GM18868 (cell line): ENCODE data around the gene DAZAP1.

ENCODE experiments used
- ATAC-seq: cut with Tn5 transposase; IDR thresholded peaks from one replicate; pipeline ENCODE4 v1.9.1; 2021; ENCODE audit warnings: mild to moderate bottlenecking, moderate library complexity; ENCODE audit not compliant: unreplicated experiment

DAZAP1 gene

DNA sequence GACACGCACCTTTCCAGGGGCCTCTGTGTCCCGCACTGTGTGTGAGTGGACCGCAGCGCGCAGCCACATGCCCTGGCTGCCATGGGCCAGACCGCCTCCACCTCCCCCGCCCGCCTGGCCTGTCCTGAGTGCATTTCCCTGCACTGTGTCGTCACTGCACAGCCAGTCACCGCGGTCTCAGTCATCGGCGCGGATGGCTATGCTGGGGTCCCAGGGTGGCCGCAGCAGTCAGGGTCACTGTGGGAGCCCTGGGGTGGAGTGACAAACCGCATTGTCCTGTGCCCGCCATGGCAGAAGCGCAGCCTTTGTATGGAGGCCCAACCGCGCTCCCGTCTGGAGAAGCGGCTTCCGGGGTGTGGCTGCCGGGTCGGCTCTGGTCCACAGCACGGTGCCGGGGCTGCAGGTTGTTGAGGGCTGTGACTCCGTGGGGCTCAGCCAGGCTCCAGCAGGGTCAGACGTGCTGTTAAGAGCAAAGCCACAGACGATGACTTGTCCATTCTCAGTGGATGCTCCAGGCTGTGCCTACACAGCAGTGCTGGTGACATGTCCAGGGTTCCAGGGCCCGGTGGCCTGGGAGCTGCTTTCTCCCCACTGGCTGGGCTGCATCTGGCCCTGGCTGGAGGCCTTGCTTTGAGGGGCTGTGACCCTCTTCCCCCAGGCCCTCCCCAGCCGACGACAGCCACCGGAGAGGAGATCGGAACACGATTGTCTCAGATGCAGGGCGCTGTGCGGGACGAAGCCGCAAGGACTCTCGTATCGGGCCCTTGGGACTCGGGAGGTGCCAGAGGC lies 30.0 kb upstream of the DAZAP1 start:
- no peak for ATAC-seq

DNA sequence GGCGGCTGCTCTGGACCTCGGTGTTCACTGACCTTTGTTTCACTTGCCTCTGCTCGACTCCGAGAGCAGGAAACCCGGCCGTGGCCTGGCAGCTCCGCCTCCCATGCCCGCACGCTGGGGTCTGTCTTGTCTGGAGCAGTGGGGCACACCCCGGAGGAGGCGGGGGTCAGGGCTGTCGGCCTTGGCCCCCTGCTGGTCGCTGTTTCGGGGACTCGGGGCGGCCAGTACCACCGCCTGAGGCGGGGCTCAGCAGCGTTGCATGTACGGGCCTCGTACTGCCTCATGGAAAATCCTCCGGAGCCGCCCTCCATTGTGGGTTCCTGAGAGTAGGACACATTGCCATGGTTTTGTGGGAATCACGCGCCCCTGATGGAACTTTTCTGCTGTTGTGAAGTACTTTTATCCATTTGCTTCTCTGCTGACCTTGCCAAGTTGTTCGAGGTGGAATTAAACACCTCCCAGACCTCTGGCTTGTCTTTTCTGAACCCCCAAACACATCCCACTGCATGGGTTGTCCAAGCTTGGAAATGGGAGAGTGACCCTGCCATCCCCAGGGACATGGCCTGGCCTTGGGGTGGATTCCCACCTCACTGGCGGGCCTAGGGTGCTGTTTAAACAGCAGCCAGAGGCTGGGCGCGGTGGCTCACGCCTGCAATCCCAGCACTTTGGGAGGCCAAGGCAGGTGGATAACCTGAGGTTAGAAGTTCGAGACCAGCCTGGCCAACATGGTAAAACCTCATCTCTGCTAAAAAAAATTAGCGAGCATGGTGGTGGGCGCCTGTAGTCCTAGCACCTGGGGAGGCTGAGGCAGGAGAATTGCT lies 29.2 kb upstream of the DAZAP1 start:
- ATAC-seq: no peak

DNA sequence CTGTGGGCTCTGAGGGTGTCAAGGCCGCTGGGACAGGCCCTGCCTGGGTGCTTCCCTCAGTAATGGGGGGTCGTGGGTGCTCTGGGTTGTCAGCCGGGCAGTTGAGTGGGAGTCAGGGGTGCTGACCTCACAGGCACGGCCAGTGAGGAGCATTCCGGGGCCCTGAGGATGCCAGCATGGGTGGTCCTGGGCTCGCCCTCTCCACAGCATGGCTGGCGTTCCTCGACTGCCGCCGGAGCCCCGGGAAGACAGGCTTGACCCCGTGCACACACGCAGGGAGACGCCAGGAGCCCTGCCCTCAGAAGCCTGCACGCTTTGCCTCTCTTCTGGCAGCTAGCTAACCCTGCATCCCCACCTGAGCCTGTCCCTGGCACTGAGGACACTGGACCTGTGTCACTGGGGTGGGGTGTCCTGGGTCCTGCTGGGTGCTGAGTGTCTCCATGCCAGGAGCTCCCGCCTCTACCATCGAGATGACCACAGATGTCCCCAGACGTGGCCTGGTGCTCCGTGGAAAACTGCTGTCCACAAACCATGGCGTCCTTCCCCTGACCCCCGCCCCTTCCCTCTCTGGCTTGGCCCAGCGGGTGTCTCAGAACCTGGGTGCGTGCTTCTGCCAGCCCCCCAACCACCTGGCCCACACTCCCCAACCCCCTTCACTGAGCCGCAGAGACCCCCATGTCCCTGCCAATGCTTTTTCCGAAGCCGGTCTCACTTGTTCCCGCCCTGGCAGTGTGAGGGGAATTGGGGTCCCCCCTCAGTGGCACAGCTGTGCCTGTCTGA lies 28.1 kb upstream of the DAZAP1 start:
- ATAC-seq: no peak

DNA sequence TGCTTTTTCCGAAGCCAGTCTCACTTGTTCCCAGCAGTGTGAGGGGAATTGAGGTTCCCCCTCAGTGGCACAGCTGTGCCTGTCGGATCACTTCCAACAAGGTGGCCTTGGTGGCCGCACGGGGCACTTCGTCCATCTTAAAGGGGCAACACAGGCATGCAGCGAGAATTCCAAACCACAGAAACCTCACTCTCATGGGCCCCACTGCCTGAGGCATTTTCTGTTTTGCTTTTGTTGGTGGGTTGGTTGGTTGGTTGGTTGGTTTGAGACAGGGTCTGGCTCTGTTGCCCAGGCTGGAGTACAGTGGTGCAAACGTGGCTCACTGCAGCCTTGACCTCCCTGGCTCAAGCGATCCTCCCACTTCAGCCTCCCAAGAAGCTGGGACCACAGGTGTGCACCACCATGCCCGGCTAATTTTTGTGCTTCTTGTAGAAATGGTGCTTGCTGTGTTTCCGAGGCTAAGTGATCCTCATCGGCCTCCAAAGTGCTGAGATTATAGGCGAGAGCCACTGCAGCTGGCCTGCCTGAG lies 27.4 kb upstream of the DAZAP1 start:
- no peak for ATAC-seq

DNA sequence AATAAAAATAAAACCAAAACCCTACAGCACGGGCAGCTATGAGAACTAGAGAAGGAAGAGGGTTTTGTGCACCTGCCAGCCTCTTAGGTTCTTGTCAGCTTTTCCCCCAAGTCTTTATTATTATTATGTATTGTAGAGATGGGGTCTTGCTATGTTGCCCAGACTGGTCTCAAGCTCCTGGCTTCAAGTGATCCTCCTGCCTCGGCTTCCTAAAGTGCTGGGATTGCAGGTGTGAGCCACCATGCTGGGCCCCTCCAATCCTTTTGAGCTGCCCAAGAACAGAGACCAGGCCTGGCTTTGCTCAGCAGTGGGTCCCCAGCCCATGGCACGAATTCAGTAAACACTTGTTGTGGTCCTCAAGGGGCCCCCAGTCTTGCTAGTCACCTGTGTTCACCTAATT lies 25.1 kb upstream of the DAZAP1 start:
- ATAC-seq: no peak

DNA sequence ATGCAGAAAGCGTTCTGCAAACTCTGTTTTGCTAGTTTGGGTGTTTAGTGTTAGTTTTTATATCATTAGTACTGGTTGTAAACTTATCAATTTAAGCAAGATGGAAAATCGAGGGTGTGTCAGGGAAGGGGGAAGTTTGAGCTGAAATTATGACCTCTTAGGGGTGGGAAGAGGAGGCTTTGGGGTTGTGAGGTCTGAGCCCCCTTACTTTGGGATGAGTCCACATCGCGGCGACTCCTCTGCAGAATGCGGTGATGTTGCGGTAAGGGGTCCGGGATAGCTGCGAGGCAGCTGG lies 24.4 kb upstream of the DAZAP1 start:
- ATAC-seq: peak; percentile 5

DNA sequence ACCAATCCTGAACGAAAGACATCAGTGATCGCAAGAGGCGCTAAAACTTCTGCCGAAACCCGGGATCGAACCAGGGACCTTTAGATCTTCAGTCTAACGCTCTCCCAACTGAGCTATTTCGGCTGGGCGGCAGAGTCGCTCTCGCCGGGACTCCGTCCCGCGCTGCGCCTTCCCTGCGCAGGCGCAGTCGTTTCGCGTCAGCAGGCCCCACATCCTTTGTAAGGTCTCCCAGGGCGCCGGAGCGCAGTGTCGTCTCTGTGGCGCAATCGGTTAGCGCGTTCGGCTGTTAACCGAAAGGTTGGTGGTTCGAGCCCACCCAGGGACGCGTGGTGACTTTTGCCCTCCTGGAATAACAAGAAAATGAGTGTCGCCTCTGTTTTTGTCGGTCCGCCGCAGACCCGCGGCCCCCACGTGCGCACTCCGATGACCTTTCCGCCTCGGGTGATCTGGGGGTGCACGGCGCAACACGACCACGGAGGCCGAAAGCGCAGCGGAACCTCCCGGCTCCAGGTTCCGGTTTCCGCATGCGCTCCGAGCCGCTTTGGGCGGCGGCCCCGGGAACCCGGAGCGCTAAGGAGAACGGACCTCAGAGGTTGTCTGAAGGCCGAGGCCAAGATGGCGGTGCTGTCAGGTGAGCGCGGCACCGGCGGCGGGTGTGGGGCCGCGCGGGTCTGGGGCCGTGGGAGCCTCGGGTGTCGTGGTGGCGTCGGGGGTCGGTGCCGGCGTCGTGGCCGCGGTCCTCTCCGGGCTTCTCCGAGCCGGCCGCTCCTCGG lies 23.9 kb upstream of the DAZAP1 start, which contains the start of gene NDUFS7:
Gene NDUFS7, plus strand, starts transcription at position 596 of the 773 bp plus-strand sequence. Its CDS starts 20 bp downstream, at position 616.
- ATAC-seq: peak; percentile 67

DNA sequence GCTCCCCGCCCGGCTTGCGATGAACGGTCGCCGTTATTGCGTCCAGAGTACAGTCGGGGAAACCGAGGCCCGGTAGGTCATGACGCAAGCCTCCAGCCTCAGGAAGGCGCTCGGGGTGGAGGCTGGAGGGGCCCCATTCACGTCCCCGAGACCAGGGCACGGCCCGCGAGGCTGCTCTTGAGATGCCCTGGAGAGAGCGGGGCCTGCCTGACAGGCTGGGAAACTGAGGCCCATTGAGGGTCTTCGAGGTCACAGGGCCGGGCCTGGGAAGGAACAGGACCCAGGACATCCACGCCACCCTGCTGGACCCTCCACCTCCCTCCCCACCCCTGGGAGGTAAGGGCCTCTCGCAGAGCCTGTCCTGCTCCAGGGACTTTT lies 23.3 kb upstream of the DAZAP1 start:
- no peak for ATAC-seq

DNA sequence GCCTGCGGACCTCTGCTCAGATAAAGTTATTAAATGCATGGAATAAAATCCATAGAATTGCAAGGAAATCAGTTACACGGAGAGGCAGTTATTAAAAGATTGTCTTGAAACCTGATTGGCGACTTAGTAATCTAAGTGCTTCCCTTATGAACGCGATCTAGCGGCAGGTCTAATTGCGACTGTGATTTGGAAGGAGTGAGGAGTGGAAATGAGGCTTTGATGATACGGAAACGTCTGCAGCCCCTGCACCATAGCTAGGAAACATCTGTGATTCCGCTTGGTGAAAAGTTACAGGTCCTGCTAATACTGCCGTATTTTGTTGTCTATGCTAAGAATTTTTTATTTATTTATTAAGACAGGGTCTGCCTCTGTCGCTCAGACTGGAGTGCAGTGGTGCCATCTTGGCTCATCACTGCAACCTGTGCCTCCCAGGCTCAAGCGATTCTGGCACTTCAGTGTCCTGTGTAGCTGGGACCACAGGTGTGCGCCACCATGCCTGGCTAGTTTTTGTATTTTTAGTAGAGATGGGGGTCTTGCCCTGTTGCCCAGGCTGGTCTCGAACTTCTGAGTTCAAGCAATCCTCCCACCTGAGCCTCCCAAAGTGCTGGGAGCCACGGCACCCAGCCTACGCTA lies 22.8 kb upstream of the DAZAP1 start:
- no peak for ATAC-seq

DNA sequence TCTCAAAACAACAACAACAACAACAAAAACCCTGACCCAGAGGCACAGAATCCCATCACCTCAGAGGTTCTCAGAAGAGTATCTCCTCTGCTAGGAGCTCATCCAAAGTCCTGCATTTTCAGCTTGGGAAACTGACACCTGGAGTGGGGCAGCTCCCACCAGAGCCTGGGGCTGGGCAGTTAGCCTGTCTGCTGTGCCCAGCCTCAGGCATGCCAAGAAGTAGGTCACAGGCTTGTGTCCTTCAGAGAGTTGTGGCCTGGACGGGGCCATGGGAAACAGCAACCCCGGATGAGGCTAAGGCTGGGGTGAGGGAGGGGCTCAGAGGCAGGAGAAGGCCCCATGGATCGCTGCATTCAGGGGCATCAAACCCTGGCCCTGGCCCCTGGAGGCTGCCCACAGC lies 21.6 kb upstream of the DAZAP1 start:
- no peak for ATAC-seq

DNA sequence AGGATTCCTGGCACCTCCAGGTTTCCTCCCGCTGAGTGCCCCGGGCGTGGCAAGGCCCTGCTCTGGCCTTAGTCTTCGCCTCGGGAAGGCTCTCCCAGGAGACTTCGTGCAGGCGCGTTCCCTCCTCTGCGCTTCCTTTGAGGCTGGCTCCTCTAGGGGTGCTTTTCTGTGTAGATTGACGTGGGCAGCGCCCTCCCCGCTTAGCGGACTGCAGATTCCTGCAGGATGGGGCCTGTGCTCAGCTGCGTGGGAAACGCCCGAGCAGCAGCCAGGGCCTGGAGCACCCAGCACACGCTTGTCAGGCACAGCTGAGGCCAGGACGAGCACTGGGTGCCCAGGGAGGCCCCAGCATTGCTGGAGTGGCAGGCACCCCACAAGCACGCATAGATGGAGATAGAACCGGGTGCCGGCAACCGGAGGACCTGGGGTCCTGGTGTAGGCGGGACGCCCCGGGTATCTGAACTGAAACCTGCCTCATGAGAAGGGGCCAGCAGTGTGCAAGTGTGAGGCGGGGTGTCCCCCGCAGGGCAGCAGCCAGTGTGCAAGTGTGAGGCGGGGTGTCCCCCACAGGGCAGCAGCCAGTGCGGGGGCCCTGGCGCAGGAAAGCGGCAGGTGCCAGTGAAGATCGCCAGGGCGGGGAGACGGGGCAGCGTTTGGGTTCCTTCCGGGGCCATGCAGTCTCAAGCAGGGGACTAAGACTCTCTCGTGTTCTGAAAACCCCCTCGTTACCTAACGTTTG lies 20.3 kb upstream of the DAZAP1 start:
- no peak for ATAC-seq

DNA sequence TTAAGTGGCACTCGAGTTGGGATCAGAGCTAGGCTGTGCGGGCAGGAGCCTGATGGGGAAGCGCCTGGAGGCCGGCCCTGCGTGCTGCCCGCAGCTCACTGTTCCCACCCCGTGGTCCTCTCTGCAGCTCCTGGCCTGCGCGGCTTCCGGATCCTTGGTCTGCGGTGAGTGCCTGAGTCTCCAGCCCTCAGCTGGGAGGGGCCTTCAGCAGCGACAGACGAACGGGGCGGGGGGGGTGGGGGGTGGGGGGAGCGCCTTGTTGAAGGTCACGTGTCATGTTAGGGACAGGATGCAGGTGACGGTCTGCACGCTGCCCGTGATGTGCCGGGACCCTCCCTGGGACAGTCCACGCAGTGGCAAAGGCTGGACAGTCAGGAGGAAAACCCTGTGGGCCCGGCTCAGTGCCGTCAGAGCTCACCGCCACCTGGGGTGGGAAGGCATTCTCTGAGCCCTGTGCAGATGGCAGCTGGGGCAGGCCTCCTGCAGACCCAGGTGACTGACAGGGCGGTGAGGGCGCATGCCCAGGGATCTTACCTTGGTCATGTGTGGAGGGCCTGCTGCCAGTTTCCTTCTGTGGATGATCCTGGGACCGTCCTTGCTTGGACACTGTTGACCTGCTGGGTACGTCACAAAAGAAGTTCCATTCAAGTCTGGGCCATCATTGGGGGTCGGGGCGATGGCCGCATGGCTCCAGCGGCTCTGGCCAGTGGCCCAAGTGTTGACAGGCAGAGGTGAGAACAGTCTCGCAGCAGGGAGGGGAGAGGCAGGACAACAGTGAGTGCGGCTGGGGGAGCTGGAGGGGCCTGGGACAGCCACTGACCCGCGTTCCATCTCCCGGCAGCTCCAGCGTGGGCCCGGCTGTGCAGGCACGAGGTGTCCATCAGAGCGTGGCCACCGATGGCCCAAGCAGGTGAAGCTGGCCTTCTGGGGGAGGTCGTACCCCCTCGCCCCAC lies 19.4 kb upstream of the DAZAP1 start:
- ATAC-seq: no peak

DNA sequence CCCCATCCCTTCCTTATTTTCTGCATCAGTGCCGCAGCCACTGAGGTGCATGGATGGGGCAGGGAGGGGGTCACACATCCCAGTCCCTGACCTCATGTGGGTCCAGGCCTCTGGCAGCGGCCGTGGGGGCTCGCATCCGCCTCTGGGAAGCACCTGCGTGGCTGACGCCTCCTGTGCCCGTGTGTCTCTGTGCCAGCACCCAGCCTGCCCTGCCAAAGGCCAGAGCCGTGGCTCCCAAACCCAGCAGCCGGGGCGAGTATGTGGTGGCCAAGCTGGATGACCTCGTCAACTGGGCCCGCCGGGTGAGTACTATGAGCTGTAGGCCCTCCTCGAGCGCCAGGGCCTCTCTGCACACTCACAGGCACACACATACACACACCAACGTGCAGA lies 18.8 kb upstream of the DAZAP1 start:
- no peak for ATAC-seq

DNA sequence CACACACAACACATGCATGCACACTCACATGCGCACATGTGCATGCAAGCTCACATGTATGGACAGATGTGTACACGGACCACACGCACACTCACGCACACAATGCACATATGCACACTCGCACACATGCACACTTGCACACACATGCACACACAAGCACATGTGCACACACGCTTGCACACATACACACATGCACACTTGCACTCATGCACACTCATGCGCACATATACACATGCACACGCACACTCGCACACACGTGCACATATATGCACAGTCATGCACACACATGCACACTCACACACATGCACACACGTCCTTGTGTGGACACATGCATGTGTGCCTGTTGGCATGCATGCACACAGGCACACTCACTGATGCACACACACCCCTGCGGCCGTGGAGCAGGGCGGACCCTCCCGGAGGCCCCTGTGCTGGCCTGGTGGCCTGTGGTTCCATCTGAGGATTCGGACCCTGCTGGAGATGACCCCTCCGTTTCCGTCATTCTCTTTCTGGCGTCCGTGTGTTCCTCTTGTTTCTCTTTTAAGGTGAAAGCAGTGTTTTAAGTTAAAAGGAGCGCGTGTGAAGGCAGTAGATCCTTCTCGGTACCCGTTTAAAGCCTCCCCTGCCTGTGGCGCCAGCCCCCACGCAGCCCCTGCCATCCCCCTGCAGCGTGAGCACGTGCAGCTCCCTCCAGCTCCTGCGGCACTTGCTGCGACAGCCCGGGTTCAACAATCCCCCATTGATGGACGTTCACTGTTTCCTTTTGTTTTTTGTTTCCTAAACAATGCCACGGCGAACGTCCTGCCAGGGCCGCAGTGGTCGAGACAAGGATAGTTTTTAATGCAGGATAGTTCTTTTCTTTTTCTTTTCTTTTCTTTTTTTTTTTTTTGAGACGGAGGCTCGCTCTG lies 18.1 kb upstream of the DAZAP1 start:
- ATAC-seq: no peak

DNA sequence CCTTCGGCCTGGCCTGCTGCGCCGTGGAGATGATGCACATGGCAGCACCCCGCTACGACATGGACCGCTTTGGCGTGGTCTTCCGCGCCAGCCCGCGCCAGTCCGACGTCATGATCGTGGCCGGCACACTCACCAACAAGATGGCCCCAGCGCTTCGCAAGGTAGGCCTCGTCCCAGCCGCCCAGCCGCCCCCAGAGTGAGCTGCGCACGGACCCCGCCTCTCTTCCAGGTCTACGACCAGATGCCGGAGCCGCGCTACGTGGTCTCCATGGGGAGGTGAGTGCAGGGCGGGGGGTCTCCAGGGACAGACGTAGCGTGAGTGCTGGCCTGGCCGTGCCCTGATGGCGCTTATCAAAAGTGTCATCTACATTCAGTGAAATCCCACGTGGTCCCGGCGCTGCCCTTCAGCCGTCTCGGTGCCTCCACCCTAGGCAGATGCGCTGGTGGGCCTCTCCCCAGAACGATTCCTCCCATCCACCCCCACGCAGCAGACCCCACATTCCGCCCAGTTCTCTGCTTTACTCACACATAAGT lies 16.4 kb upstream of the DAZAP1 start:
- ATAC-seq: no peak

DNA sequence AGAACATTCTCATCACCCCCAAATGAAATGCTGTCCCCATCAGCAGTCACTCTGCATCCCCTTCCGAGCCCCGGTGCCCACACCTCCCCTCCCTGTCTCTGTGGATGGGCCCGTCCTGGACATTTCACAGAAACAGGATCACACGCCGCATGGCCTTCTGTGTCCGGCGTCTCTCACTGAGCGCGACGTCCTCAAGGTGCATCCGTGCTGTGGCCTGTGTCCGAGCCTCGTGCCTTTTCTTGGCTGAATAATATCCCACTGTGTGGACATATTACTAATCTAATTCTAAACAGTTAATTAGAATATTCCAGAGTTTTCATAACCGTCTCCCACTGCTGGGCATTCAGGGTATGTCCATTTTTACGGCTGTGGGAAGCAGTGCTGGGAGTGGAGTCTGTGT lies 15.0 kb upstream of the DAZAP1 start:
- no peak for ATAC-seq

DNA sequence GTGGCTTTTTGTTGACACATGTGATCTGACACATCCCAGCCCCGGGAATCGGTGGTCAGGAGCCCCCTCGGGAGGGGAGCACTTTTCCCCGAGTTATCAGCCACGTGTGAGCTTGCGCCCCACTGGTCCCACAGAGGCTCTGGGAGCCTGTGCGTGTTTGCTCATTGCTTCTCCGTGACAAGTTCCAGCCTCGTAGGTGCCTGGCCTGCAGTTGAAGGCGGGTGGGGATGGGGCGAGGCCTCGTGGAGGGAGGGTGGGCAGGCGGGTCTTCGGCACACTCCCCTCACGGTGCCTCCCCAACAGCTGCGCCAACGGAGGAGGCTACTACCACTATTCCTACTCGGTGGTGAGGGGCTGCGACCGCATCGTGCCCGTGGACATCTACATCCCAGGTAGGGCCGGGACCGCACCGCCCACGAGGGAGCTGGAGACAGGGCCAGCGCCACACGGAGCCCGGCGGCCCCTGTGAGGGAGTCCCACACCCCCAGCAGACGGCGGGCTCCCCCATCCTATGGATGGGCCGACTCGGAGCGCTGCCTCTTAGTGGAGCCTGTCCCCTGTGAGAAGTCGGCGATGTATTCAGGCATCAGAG lies 14.4 kb upstream of the DAZAP1 start:
- no peak for ATAC-seq
